HepG2 (cell line): ENCODE results near the gene MCM10. TPM values are rescaled to one million over a fixed set of nuclear protein-coding genes. Genes with fewer than 3 reads are reported as not detected.

Experiments
- ATAC-seq: fragments of 200-7000 bp; cut with Tn5 transposase; 3 replicates; pipeline ENCODE4 v1.9.1; 2020; ENCODE audit warnings: mild to moderate bottlenecking, moderate library complexity
- BruUV-seq: library from RNA; stranded (reverse); fragments of 400-500 nt; replicated peaks from 2 replicates; lab custom pipeline; 2021; lab: Mats Ljungman, UMichigan
- CTCF ChIA-PET: fragments of 300-600 bp; formaldehyde crosslinking; extraction: SDS; loops from one replicate; lab custom pipeline; 2021; ENCODE audit warnings: low total read pairs, inconsistent platforms, low intra/inter-chr PET ratio; lab: Yijun Ruan, JAX
- POLR2A ChIA-PET: fragments of 350-600 bp; sonication (Branson Sonifier 250); formaldehyde crosslinking; loops from one replicate; lab custom pipeline; 2020; ENCODE audit warnings: antibody characterized with exemption, inconsistent platforms; lab: Yijun Ruan, JAX
- DNase-seq: peaks from one replicate; pipeline ENCODE4 v3.0.0-alpha.2; 2015; ENCODE audit warnings: low spot score
- FAIRE-seq: peaks from 3 replicates; lab custom pipeline; 2011; peaks lifted over from hg19 to GRCh38; lab: Jason Lieb, UNC
- H2AFZ ChIP-seq: one replicate; pipeline ENCODE4 v1.6.1; 2011; ENCODE audit warnings: low read length, inconsistent platforms
- H3K27ac ChIP-seq: fragments of 300-600 bp; 3 replicates; pipeline ENCODE4 v1.8.0; 2011; ENCODE audit warnings: mixed run types, mild to moderate bottlenecking, mixed read lengths, low read length, inconsistent platforms; ENCODE audit not compliant: insufficient read depth; ENCODE audit errors: extremely low read length
- H3K27me3 ChIP-seq, 2 experiments: fragments of 200-600 bp in 1 of 2; 2 replicates in 1 of 2; 3 replicates in 1 of 2; pipeline versions ENCODE4 v1.6.0 to v1.8.0; 2011; ENCODE audit warnings: low read length in 2 of 2, mild to moderate bottlenecking in 2 of 2, moderate library complexity in 2 of 2, inconsistent platforms in 1 of 2; ENCODE audit not compliant: insufficient read depth in 2 of 2, control insufficient read depth in 1 of 2
- H3K36me3 ChIP-seq, 2 experiments: fragments of 200-600 bp in 1 of 2; replicated peaks in 1 of 2; 2 replicates in 1 of 2; 3 replicates in 1 of 2; pipeline versions ENCODE4 v1.5.1 to v1.8.0; 2011; ENCODE audit warnings: low read length in 2 of 2, inconsistent platforms in 1 of 2; ENCODE audit not compliant: insufficient read depth in 2 of 2, control insufficient read depth in 1 of 2
- H3K4me1 ChIP-seq: 2 replicates; pipeline ENCODE4 v1.5.1; 2012; ENCODE audit warnings: low read length, inconsistent platforms; ENCODE audit not compliant: insufficient read depth
- H3K4me2 ChIP-seq: 2 replicates; pipeline ENCODE4 v1.6.0; 2011; ENCODE audit warnings: low read depth, low read length, inconsistent platforms
- H3K4me3 ChIP-seq, 3 experiments: fragments of 200-600 bp in 1 of 3; sonication (generic), shearing (Covaris generic) in 1 of 3; replicated peaks in 1 of 3; 2 replicates each; pipeline ENCODE4 v1.5.1; 2011 to 2016; ENCODE audit warnings: low read length in 3 of 3, inconsistent platforms in 2 of 3, low read depth in 2 of 3, mild to moderate bottlenecking in 2 of 3, control low read depth in 1 of 3, mixed read lengths in 1 of 3; ENCODE audit not compliant: insufficient read depth in 1 of 3
- H3K79me2 ChIP-seq: one replicate; pipeline ENCODE4 v1.6.1; 2011; ENCODE audit warnings: low read length, inconsistent platforms; ENCODE audit not compliant: insufficient read depth
- H3K9ac ChIP-seq: 2 replicates; pipeline ENCODE4 v1.6.0; 2011; ENCODE audit warnings: mild to moderate bottlenecking, low read depth, low read length, inconsistent platforms; ENCODE audit not compliant: insufficient read depth
- H3K9me3 ChIP-seq: 2 replicates; pipeline ENCODE4 v1.5.1; 2012; ENCODE audit warnings: mild to moderate bottlenecking, low read length
- H4K20me1 ChIP-seq: 2 replicates; pipeline ENCODE4 v1.6.0; 2011; ENCODE audit warnings: inconsistent platforms, mild to moderate bottlenecking, low read length, moderate library complexity; ENCODE audit not compliant: insufficient read depth
- BCL6 ChIP-seq: IDR thresholded peaks from 2 replicates; pipeline ENCODE4 v1.6.1; 2016; ENCODE audit warnings: missing genetic modification reagents, missing compliant biosample characterization
- CEBPB ChIP-seq: IDR thresholded peaks from 2 replicates; pipeline ENCODE4 v1.6.1; 2011; ENCODE audit warnings: low read depth, low read length, improper control_type of control experiment, borderline replicate concordance
- FOXC1 ChIP-seq: sonication (generic); formaldehyde crosslinking; IDR thresholded peaks from 2 replicates; pipeline ENCODE4 v1.8.0; 2022; ENCODE audit warnings: mild to moderate bottlenecking, missing genetic modification reagents, borderline replicate concordance
- KDM4B ChIP-seq: sonication (generic); formaldehyde crosslinking; IDR thresholded peaks from 2 replicates; pipeline ENCODE4 v1.4.0; 2020; ENCODE audit warnings: missing genetic modification reagents
- MAFF ChIP-seq: IDR thresholded peaks from 2 replicates; pipeline ENCODE4 v1.6.1; 2011; ENCODE audit warnings: low read depth, low read length, improper control_type of control experiment
- SAFB2 ChIP-seq: sonication (generic); formaldehyde crosslinking; IDR thresholded peaks from 2 replicates; pipeline ENCODE4 v1.5.1; 2020; ENCODE audit warnings: missing genetic modification reagents, low read depth, mild to moderate bottlenecking, borderline replicate concordance
- SMARCC2 ChIP-seq: fragments of 450-650 bp; IDR thresholded peaks from 2 replicates; pipeline ENCODE4 v1.6.1; 2017; ENCODE audit warnings: antibody characterized with exemption, mild to moderate bottlenecking
- TMF1 ChIP-seq: sonication (generic); formaldehyde crosslinking; IDR thresholded peaks from 2 replicates; pipeline ENCODE4 v1.8.1; 2022; ENCODE audit warnings: low read depth, missing genetic modification reagents
- ZNF160 ChIP-seq: sonication (generic); formaldehyde crosslinking; IDR thresholded peaks from 2 replicates; pipeline ENCODE4 v1.8.0; 2022; ENCODE audit warnings: mild to moderate bottlenecking, inconsistent platforms, missing genetic modification reagents
- ZNF556 ChIP-seq: sonication (generic); formaldehyde crosslinking; IDR thresholded peaks from 2 replicates; pipeline ENCODE4 v1.4.0; 2020; ENCODE audit warnings: mild to moderate bottlenecking, missing genetic modification reagents, borderline replicate concordance
- ZNF850 ChIP-seq: sonication (generic); formaldehyde crosslinking; conservative IDR thresholded peaks from 2 replicates; pipeline ENCODE4 v1.9.0; 2021; ENCODE audit warnings: mild to moderate bottlenecking, missing genetic modification reagents
- ZSCAN12 ChIP-seq: sonication (generic); formaldehyde crosslinking; IDR thresholded peaks from 2 replicates; pipeline ENCODE4 v1.9.0; 2021; ENCODE audit warnings: mild to moderate bottlenecking, missing genetic modification reagents
- WGBS: methylation state at CpG from one replicate; pipeline ENCODE4 v1.1.6; 2017; ENCODE audit warnings: low lambda C conversion rate; 5-methylcytosine and 5-hydroxymethylcytosine counted together
- in situ Hi-C: cut with HindIII; loops from 2 replicates; pipeline ENCODE4 v1.10.0; 2017; ENCODE audit warnings: low pct_unique_long_range_greater_than_20kb; ENCODE audit not compliant: extremely low pct_ligation_motif_present
- intact Hi-C: fragments of 100-400 bp; cut with micrococcal nuclease; formaldehyde crosslinking; loops from one replicate; pipeline ENCODE4 v1.10.0; 2022; ENCODE audit not compliant: unreplicated experiment
- polyA plus RNA-seq, 8 experiments: library from polyadenylated mRNA; depleted of rRNA in 3 of 8; stranded (reverse) in 7 of 8; unstranded in 1 of 8; fragments of >200 nt; fragmentation: Illumina TruSeq in 4 of 8; extraction: Trizol in 4 of 8; gene quantifications; 2 replicates each; pipeline versions ENCODE4 v1.2.1 to v1.2.3, GENCODE V29; 2011 to 2016; ENCODE audit warnings: low read depth in 4 of 8, missing spikeins in 1 of 8, mixed read lengths in 1 of 8; ENCODE audit not compliant: insufficient read depth in 1 of 8
- total RNA-seq, 5 experiments: library from RNA; depleted of rRNA; stranded (reverse); fragments of >200 nt; fragmentation: Illumina TruSeq; extraction: Trizol; gene quantifications; 2 replicates each; pipeline ENCODE4 v1.2.3, GENCODE V29; 2016; ENCODE audit warnings: low read depth in 1 of 5
- TF ChIP-seq, protein P1 (sequence below): sonication (generic); formaldehyde crosslinking; IDR thresholded peaks from 2 replicates; pipeline ENCODE4 v1.8.0; 2023; ENCODE audit warnings: mild to moderate bottlenecking, missing genetic modification reagents
- TF ChIP-seq, protein P2 (sequence below): sonication (generic); formaldehyde crosslinking; IDR thresholded peaks from 2 replicates; pipeline ENCODE4 v1.9.0; 2021; ENCODE audit warnings: missing genetic modification reagents, mild to moderate bottlenecking, borderline replicate concordance

The MCM10 gene
- total and polyA plus RNA-seq, 2 of the 13 experiments (the other 11 are each of a cell fraction or from before 2014, with no cell fraction given), result 2.8 to 31.3 TPM

DNA sequence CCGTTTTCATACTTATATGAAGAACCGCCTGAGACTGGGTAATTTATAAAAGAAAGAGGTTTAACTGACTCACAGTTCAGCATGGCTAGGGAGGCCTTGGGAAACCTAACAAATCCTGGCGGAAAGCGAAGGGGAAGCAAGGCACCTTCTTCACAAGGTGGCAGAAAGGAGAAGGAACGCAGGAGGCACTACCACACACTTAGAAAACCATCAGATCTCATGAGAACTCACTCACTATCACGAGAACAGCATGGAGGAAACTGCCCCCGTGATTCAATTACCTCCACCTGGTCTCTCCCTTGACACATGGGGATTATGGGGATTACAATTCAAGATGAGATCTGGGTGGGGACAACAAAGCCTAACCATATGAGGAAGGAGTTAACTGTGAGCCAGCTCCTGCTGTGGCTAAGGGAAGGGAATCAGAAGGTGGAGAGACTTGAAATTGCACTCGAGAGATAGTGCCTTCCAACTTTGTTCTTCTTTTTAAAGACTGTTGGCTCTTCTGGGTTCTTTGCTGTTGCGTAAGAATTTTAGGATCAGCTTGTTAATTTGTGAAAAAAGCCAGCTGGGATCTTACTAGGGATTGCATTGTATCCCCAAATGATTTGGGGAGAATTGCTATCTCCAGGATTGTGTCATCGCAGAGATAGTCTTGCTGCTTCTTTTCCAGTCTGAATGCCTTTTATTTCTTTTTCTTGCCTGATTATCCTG, 40.4 kb upstream of the MCM10 start:
- in situ Hi-C loops, result no loop called here
- ChIA-PET POLR2A (no interaction called here), CTCF (no interaction called here)

DNA sequence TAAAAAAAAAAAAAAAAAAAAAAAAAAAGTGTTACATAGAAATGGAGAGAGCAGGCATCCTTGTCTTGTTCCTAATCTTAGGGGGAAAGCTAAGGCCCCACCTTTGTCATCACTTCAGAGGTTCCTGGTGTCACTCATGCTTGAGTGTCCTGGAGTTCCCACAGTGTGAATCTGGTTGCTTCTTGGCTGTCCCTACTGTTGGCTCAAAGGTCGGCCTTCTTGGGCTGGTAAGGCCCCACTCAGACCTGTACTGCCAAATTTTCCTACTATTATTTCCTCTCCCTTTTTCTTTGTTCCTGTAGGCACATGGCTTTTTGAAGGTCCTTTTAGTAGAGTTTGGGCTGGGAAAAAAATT, 39.9 kb upstream of the MCM10 start:
- no peak overlapping the region for H3K4me3 ChIP-seq
- no peak for FAIRE-seq
- no peaks in the 10 kb centered on the region for H4K20me1 ChIP-seq
- no peak overlapping the region for H2AFZ ChIP-seq
- intact Hi-C loops (no loop called here), in situ Hi-C loops (no loop called here)
- no peak for ATAC-seq
- BruUV-seq, result no TSS peak
- no peak for DNase-seq
- H3K9ac ChIP-seq, result no peak overlapping the region
- ChIA-PET POLR2A (no interaction called here), CTCF (no interaction called here)
- no peak overlapping the region for H3K4me2 ChIP-seq
- no peaks in the 10 kb centered on the region for H3K27me3 ChIP-seq
- no peaks in the 10 kb centered on the region for H3K79me2 ChIP-seq
- no peaks in the 10 kb centered on the region for H3K4me1 ChIP-seq
- WGBS, result 90% methylated on average over 1 of the region's 1 CpG
- no peaks in the 10 kb centered on the region for H3K9me3 ChIP-seq
- peaks cover 6 to 35% of the 10 kb centered on the region in 2 experiments for H3K36me3 ChIP-seq
- no peak overlapping the region for H3K27ac ChIP-seq
- no peak for TF ChIP-seq TMF1 (CRISPR knock-in tag)
- no peak for TF ChIP-seq BCL6 (CRISPR knock-in tag)
- TF ChIP-seq MAFF, result no peak
- no peak for TF ChIP-seq SMARCC2
- no peak for TF ChIP-seq ZSCAN12 (CRISPR knock-in tag)
- TF ChIP-seq, protein P1, sequence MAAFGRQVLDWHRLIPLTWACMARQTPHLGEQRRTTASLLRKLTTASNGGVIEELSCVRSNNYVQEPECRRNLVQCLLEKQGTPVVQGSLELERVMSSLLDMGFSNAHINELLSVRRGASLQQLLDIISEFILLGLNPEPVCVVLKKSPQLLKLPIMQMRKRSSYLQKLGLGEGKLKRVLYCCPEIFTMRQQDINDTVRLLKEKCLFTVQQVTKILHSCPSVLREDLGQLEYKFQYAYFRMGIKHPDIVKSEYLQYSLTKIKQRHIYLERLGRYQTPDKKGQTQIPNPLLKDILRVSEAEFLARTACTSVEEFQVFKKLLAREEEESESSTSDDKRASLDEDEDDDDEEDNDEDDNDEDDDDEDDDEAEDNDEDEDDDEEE (CRISPR knock-in tag), result no peak
- no peak for TF ChIP-seq ZNF160 (CRISPR knock-in tag)
- TF ChIP-seq KDM4B (CRISPR knock-in tag), result no peak
- TF ChIP-seq ZNF556 (CRISPR knock-in tag), result no peak
- TF ChIP-seq ZNF850, result no peak
- no peak for TF ChIP-seq FOXC1 (CRISPR knock-in tag)
- no peak for TF ChIP-seq SAFB2 (CRISPR knock-in tag)

More for the DNA sequence above, 40.4 kb upstream of the MCM10 start:
- Histone ChIP-seq H3K4me2 (no peak overlapping the region), H3K27me3 (no peaks in the 10 kb centered on the region), H4K20me1 (no peaks in the 10 kb centered on the region), H3K4me1 (no peaks in the 10 kb centered on the region), H3K36me3 (peaks cover 8 to 34% of the 10 kb centered on the region in 2 experiments), H3K79me2 (no peaks in the 10 kb centered on the region), H3K4me3 (no peak overlapping the region), H2AFZ (no peak overlapping the region), H3K27ac (no peak overlapping the region), H3K9ac (no peak overlapping the region), H3K9me3 (no peaks in the 10 kb centered on the region)
- ATAC-seq (no peak), DNase-seq (no peak), FAIRE-seq (no peak)
- TF ChIP-seq, protein P2, sequence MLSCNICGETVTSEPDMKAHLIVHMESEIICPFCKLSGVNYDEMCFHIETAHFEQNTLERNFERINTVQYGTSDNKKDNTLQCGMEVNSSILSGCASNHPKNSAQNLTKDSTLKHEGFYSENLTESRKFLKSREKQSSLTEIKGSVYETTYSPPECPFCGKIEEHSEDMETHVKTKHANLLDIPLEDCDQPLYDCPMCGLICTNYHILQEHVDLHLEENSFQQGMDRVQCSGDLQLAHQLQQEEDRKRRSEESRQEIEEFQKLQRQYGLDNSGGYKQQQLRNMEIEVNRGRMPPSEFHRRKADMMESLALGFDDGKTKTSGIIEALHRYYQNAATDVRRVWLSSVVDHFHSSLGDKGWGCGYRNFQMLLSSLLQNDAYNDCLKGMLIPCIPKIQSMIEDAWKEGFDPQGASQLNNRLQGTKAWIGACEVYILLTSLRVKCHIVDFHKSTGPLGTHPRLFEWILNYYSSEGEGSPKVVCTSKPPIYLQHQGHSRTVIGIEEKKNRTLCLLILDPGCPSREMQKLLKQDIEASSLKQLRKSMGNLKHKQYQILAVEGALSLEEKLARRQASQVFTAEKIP (CRISPR knock-in tag), result no peak
- peak; percentile 63; the same call in 1 of the 2 replicates for TF ChIP-seq CEBPB
- 92% methylated on average over 10 of the region's 10 CpGs for WGBS
- intact Hi-C loops, result no loop called here
- BruUV-seq, result no TSS peak
